ENCODE results near the gene PPP1R14C. TPM values are rescaled to one million over a fixed set of nuclear protein-coding genes. Genes with fewer than 3 reads are reported as not detected.

PPP1R14C gene
- total and polyA plus RNA-seq, 2 experiments from 2014 or later, result 106 to 190 TPM

GRCh38 chr6:150267686-150268561, 125.1 kb downstream of the PPP1R14C start:
- Histone ChIP-seq H3K36me3 (no peaks in the 10 kb centered on the region), H3K27me3 (no peaks in the 10 kb centered on the region), H3K9me3 (ENCODE audit: low read depth) (no peaks in the 10 kb centered on the region), H3K4me1 (ENCODE audit: low read depth) (no peaks in the 10 kb centered on the region), H3K4me3 (no peak overlapping the region), H3K27ac (no peak overlapping the region)
- DNase-seq (ENCODE audit: low read depth in 1 of 2, low spot score in 1 of 2), result peak in 1 of 2 donors; percentile 83
- TF ChIP-seq CTCF (IDR thresholded peaks at IDR 0.05; ENCODE audit: low read depth, low read length), result no peak

- H3K4me1 ChIP-seq (ENCODE audit: low read depth), result peaks cover 2% of the 10 kb centered on the region
- DNase-seq (ENCODE audit: low read depth in 1 of 2, low spot score in 1 of 2), result no peak
- H3K27me3 ChIP-seq, result no peaks in the 10 kb centered on the region
- H3K36me3 ChIP-seq, result no peaks in the 10 kb centered on the region
- no peak overlapping the region for H3K4me3 ChIP-seq
- H3K27ac ChIP-seq, result no peak overlapping the region
- TF ChIP-seq CTCF (IDR thresholded peaks at IDR 0.05; ENCODE audit: low read depth, low read length), result no peak
- H3K9me3 ChIP-seq (ENCODE audit: low read depth), result no peaks in the 10 kb centered on the region
These were observed 126.4 kb downstream of the PPP1R14C start for GRCh38 chr6:150269130-150269856.

GRCh38 chr6:150269857-150270223, 127.0 kb downstream of the PPP1R14C start:
- no peak for DNase-seq (ENCODE audit: low read depth in 1 of 2, low spot score in 1 of 2)
- no peak overlapping the region for H3K4me3 ChIP-seq
- H3K27ac ChIP-seq, result no peak overlapping the region
- H3K4me1 ChIP-seq (ENCODE audit: low read depth), result peaks cover 3% of the 10 kb centered on the region
- no peak for TF ChIP-seq CTCF (IDR thresholded peaks at IDR 0.05; ENCODE audit: low read depth, low read length)
- no peaks in the 10 kb centered on the region for H3K9me3 ChIP-seq (ENCODE audit: low read depth)
- no peaks in the 10 kb centered on the region for H3K36me3 ChIP-seq
- H3K27me3 ChIP-seq, result no peaks in the 10 kb centered on the region

- no peaks in the 10 kb centered on the region for H3K36me3 ChIP-seq
- H3K4me3 ChIP-seq, result no peak overlapping the region
- no peaks in the 10 kb centered on the region for H3K9me3 ChIP-seq (ENCODE audit: low read depth)
- peaks cover 3% of the 10 kb centered on the region for H3K4me1 ChIP-seq (ENCODE audit: low read depth)
- no peak for DNase-seq (ENCODE audit: low read depth in 1 of 2, low spot score in 1 of 2)
- H3K27ac ChIP-seq, result no peak overlapping the region
- TF ChIP-seq CTCF (IDR thresholded peaks at IDR 0.05; ENCODE audit: low read depth, low read length), result no peak
- no peaks in the 10 kb centered on the region for H3K27me3 ChIP-seq
These were observed 127.6 kb downstream of the PPP1R14C start for GRCh38 chr6:150270330-150271052.

GRCh38 chr6:150271172-150271500, 128.3 kb downstream of the PPP1R14C start:
- no peaks in the 10 kb centered on the region for H3K9me3 ChIP-seq (ENCODE audit: low read depth)
- H3K27ac ChIP-seq, result no peak overlapping the region
- no peak for TF ChIP-seq CTCF (IDR thresholded peaks at IDR 0.05; ENCODE audit: low read depth, low read length)
- no peaks in the 10 kb centered on the region for H3K36me3 ChIP-seq
- no peak for DNase-seq (ENCODE audit: low read depth in 1 of 2, low spot score in 1 of 2)
- H3K27me3 ChIP-seq, result no peaks in the 10 kb centered on the region
- peaks cover 3% of the 10 kb centered on the region for H3K4me1 ChIP-seq (ENCODE audit: low read depth)
- H3K4me3 ChIP-seq, result no peak overlapping the region

All from cardiac muscle cell (in vitro differentiated cells and primary cell).